ENCODE measurements around the gene TPTE. TPM values are rescaled to one million over a fixed set of nuclear protein-coding genes. Genes with fewer than 3 reads are reported as not detected.
"Not testable (repeated sequence)": the region's sequence is repeated elsewhere in the genome, so short reads cannot be mapped to it uniquely, and the experiment has no call there.

The TPTE gene
- not detected in 2 replicates for total RNA-seq

GRCh38 chr21:10521091-10521598 is at the start of gene TPTE:
Gene TPTE (plus strand): TSS chr21:10521583. CDS start chr21:10538724, 17,141 bp downstream.
- no peak for DNase-seq (ENCODE audit: low read depth, low spot score)

GRCh38 chr21:10471999-10472398 is 49.4 kb upstream of the TPTE start:
- DNase-seq (ENCODE audit: low read depth, low spot score): not testable (repeated sequence)

GRCh38 chr21:10477794-10478193 is 43.6 kb upstream of the TPTE start:
- DNase-seq (ENCODE audit: low read depth, low spot score): not testable (repeated sequence)

- DNase-seq (ENCODE audit: low read depth, low spot score): not testable (repeated sequence)
Measured at GRCh38 chr21:10479875-10480274, 41.5 kb upstream of the TPTE start.

GRCh38 chr21:10484864-10485263 is 36.5 kb upstream of the TPTE start:
- DNase-seq (ENCODE audit: low read depth, low spot score): not testable (repeated sequence)

GRCh38 chr21:10490453-10490852 is 30.9 kb upstream of the TPTE start:
- not testable (repeated sequence) for DNase-seq (ENCODE audit: low read depth, low spot score)

- no peak for DNase-seq (ENCODE audit: low read depth, low spot score)
Measured at GRCh38 chr21:10511116-10511515, 10.3 kb upstream of the TPTE start.

GRCh38 chr21:10516889-10517288 is 4.5 kb upstream of the TPTE start:
- not testable (repeated sequence) for DNase-seq (ENCODE audit: low read depth, low spot score)

- not testable (repeated sequence) for DNase-seq (ENCODE audit: low read depth, low spot score)
Measured at GRCh38 chr21:10517904-10518303, 3.5 kb upstream of the TPTE start.

GRCh38 chr21:10521835-10522500 is 585 bp downstream of the TPTE start:
- not testable (repeated sequence) for DNase-seq (ENCODE audit: low read depth, low spot score)

- DNase-seq (ENCODE audit: low read depth, low spot score): no peak
Measured at GRCh38 chr21:10539956-10540355, 18.6 kb downstream of the TPTE start.

- DNase-seq (ENCODE audit: low read depth, low spot score): not testable (repeated sequence)
Measured at GRCh38 chr21:10544376-10544775, 23.0 kb downstream of the TPTE start.

- DNase-seq (ENCODE audit: low read depth, low spot score): not testable (repeated sequence)
Measured at GRCh38 chr21:10547868-10548267, 26.5 kb downstream of the TPTE start.

GRCh38 chr21:10548331-10548954 is 27.1 kb downstream of the TPTE start:
- not testable (repeated sequence) for DNase-seq (ENCODE audit: low read depth, low spot score)

- not testable (repeated sequence) for DNase-seq (ENCODE audit: low read depth, low spot score)
Measured at GRCh38 chr21:10570803-10571202, 49.4 kb downstream of the TPTE start.

- DNase-seq (ENCODE audit: low read depth, low spot score): not testable (repeated sequence)
Measured at GRCh38 chr21:10574531-10575310, 53.3 kb downstream of the TPTE start.

GRCh38 chr21:10575311-10575667 is 53.9 kb downstream of the TPTE start:
- no peak for DNase-seq (ENCODE audit: low read depth, low spot score)

- not testable (repeated sequence) for DNase-seq (ENCODE audit: low read depth, low spot score)
Measured at GRCh38 chr21:10578910-10579309, 57.5 kb downstream of the TPTE start.

GRCh38 chr21:10589115-10589514 is 67.7 kb downstream of the TPTE start:
- DNase-seq (ENCODE audit: low read depth, low spot score): not testable (repeated sequence)

GRCh38 chr21:10607074-10607473 is 85.7 kb downstream of the TPTE start:
- not testable (repeated sequence) for DNase-seq (ENCODE audit: low read depth, low spot score)

- not testable (repeated sequence) for DNase-seq (ENCODE audit: low read depth, low spot score)
Measured at GRCh38 chr21:10614285-10614684, 92.9 kb downstream of the TPTE start.

- not testable (repeated sequence) for DNase-seq (ENCODE audit: low read depth, low spot score)
Measured at GRCh38 chr21:10616061-10616460, 94.7 kb downstream of the TPTE start.

Measured in pulmonary artery endothelial cell (primary cell).